ENCODE measurements around the gene STRIP2.
"Not testable (repeated sequence)": the region's sequence is repeated elsewhere in the genome, so short reads cannot be mapped to it uniquely, and the experiment has no call there.

DNA sequence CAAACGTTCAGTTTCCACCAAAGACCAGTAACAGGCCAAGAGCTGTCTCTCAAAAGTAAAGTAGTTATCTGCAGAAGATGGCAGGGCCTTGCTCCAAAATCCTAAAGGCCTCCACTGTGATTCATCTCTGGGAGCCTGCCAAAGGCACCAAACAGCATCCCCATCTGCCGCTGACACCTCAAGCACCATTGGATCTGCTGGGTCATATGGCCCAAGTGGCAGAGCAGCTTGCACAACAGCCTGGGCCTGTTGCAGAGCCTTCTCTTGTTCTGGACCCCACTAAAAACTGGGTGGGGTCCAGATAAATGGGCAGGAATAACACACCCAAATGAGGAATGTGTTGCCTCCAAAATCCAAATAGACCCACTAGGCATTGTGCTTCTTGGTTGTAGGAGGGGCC, 12.7 kb downstream of the STRIP2 start:
- TF ChIP-seq, protein P1, sequence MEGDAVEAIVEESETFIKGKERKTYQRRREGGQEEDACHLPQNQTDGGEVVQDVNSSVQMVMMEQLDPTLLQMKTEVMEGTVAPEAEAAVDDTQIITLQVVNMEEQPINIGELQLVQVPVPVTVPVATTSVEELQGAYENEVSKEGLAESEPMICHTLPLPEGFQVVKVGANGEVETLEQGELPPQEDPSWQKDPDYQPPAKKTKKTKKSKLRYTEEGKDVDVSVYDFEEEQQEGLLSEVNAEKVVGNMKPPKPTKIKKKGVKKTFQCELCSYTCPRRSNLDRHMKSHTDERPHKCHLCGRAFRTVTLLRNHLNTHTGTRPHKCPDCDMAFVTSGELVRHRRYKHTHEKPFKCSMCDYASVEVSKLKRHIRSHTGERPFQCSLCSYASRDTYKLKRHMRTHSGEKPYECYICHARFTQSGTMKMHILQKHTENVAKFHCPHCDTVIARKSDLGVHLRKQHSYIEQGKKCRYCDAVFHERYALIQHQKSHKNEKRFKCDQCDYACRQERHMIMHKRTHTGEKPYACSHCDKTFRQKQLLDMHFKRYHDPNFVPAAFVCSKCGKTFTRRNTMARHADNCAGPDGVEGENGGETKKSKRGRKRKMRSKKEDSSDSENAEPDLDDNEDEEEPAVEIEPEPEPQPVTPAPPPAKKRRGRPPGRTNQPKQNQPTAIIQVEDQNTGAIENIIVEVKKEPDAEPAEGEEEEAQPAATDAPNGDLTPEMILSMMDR (IDR thresholded peaks at IDR 0.05) = not testable (repeated sequence)
- TF ChIP-seq POLR2AphosphoS5, POLR2A (IDR thresholded peaks at IDR 0.05): not testable (repeated sequence)

Measured in breast epithelium (tissue), 3 donors.